GM18517 (cell line): Measurements from ENCODE around the gene CYP2W1.
"Not testable (repeated sequence)": the region's sequence is repeated elsewhere in the genome, so short reads cannot be mapped to it uniquely, and the experiment has no call there.

Experiments used
- ATAC-seq: cut with Tn5 transposase; IDR thresholded peaks from one replicate; pipeline ENCODE4 v1.9.1; 2021; ENCODE audit warnings: mild to moderate bottlenecking, moderate library complexity; ENCODE audit not compliant: unreplicated experiment

Gene CYP2W1

GRCh38 chr7:996079-996872, 13.3 kb downstream of the CYP2W1 start:
- no peak for ATAC-seq

- ATAC-seq: no peak
Observed at GRCh38 chr7:997404-998395, 14.7 kb downstream of the CYP2W1 start.

- ATAC-seq: peak; percentile 6
Observed at GRCh38 chr7:999149-999879, 16.3 kb downstream of the CYP2W1 start.

- peak; percentile 42 for ATAC-seq
Observed at GRCh38 chr7:999941-1000935, 17.3 kb downstream of the CYP2W1 start.

DNA sequence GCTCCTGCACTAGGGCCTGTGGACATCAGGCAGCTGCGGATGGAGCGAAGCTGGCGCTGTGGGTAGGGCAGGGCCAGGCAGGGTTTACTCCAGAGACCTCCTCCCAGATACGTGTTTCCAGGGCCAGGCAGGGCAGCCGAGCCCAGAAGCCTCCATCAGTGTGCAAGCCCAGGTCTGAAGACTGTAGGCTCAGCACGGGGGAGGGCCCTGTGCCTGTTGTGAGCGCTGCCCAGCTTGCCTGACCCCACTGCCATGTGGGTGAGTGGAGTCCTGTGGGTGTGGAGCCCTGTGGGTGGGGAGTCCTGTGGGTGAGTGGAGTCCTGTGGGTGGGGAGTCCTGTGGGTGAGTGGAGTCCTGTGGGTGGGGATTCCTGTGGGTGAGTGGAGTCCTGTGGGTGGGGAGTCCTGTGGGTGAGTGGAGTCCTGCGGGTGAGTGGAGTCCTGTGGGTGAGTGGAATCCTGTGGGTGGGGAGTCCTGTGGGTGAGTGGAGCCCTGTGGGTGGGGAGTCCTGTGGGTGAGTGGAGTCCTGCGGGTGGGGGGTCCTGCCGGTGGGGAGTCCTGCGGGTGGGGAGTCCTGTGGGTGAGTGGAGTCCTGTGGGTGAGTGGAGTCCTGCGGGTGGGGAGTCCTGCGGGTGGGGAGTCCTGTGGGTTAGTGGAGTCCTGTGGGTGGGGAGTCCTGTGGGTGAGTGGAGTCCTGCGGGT, 18.2 kb downstream of the CYP2W1 start:
- ATAC-seq: not testable (repeated sequence)

- not testable (repeated sequence) for ATAC-seq
Observed at GRCh38 chr7:1002026-1002425, 19.0 kb downstream of the CYP2W1 start.

DNA sequence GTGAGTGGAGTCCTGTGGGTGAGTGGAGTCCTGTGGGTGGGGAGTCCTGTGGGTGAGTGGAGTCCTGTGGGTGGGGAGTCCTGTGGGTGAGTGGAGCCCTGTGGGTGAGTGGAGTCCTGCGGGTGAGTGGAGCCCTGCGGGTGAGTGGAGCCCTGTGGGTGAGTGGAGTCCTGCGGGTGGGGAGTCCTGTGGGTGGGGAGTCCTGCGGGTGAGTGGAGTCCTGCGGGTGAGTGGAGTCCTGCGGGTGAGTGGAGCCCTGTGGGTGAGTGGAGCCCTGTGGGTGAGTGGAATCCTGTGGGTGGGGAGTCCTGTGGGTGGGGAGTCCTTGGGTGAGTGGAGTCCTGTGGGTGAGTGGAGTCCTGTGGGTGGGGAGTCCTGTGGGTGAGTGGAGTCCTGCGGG, 19.5 kb downstream of the CYP2W1 start:
- not testable (repeated sequence) for ATAC-seq

GRCh38 chr7:1004018-1004852, 21.3 kb downstream of the CYP2W1 start:
- ATAC-seq: peak; percentile 35

DNA sequence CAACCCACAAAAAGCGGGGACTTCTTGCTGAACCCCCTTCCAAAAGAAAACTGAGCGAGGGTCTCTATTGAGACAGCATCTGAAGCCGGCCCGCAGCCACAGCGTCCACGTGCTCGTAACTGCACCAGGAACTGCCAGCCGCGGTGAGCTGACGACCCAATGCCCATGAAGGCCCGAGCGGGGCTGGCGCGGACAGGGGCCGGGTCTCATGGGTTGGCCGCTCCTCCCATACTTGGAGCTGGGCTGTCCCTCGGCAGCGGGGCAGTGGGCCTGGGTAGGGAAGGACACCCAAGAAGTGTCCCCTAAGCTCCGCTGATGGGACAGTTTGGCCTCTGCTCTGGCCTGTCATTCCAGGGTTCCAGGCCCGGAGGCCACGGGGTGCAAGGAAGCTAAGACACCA, 22.3 kb downstream of the CYP2W1 start:
- ATAC-seq: no peak

DNA sequence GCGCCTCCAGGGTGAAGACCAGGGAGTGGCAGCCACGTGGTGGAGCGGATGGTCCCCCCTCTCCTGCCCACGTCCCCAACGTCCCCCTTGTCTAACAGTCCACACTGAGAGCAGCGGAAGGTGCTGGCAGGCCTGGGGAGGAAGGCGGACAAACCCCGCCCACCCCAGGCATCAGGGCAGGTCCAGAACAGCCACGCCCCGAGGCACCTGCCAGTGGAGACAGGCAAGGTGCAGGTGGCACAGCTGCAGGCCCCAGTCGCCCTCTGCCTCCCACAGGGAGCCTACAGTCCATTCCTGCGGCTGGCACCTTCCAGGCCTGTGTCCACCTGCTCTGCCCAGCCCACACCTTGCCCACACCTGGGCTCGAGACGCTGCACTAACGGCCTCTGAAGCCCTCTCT, 24.9 kb downstream of the CYP2W1 start:
- ATAC-seq: no peak

- no peak for ATAC-seq
Observed at GRCh38 chr7:1008733-1009363, 25.9 kb downstream of the CYP2W1 start.

DNA sequence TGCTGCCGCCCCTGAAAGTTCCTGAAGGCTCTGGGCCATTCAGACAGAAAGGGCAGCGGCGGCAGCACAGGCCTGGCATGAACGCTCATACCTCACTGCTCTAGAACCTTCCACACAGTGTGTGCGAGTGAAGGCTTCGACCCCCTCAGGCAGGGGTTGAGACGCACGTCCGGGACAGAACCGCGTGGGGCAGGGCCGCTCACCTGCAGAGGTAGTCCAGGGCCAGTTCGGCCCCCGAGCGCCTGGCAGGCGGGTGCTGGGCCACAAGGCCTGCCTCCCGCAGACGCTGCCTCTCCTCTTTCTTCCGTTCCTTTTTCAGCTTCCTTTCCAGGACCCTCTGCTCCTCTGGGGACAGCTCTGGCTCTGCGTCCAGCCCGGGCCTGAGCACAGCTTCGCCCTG, 26.8 kb downstream of the CYP2W1 start:
- ATAC-seq: no peak

GRCh38 chr7:1010226-1010625, 27.2 kb downstream of the CYP2W1 start:
- no peak for ATAC-seq

DNA sequence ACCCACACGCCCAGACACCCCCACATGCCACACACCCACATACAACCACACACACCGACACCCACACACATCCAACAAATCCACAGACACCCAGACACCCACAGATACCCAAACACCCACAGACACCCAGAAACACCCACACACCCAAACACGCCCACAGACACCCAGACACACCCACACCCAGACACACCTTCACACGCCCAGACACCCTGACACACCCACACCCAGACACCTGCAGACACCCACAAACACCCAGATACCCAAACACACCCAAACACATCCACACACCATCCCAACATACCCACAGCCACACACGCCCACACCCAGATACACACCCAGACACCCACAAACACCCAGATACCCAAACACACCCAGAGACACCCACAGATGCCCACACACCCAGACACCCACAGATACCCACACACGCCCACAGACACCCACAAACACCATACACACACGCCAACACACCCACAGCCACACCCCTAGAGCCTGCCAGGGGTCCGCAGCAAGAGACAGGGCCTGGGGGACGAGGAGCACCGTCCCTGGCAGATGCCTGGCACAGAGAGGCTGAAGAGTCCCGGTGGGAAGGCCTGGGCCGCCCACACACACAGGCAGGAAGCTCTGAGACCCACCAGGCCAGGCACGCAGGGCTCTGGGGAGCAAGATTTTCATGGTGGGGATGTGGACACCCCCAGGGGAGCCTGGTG, 28.5 kb downstream of the CYP2W1 start:
- peak; percentile 45 for ATAC-seq

- peak; percentile 9 for ATAC-seq
Observed at GRCh38 chr7:1012004-1012715, 29.2 kb downstream of the CYP2W1 start.

DNA sequence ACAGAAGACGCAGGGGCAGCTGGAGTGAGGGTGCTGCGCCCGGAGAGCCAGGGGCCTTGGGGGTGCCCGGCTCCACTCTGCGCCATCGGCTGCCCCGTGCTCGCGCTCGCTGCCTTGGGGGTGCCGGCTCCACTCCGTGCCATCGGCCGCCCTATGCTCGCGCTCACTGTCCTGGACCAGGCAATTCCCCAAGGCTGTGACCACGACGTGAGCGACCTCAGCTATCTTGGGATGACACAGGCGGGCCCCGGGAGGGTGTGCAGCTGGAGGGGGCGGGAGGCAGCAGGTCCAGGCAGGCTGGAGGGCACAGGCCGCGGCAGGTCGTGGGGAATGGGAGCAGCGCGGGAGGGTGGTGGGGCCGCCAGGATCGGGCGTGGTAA, 29.7 kb downstream of the CYP2W1 start:
- no peak for ATAC-seq

DNA sequence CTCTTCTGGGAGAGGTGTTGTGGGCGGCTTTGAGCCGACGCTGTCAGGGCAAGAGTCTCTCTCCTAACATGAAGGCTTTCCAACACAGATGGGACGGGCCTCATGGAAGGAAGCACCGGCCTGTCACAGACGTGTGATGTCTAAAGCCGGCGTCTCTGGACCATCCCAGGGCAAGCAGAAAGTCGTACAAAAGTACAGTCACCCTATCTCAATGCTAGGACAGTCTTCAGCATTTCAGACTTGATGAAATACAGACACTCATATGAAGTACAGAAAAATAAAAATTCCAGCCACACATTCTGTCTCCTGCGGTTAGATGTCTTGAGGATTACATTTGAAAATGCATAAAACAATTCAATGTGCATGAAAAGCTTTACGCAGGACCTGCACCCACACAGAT, 30.6 kb downstream of the CYP2W1 start:
- ATAC-seq: no peak
